ENCODE results near the gene GPX2. TPM values are rescaled to one million over a fixed set of nuclear protein-coding genes. Genes with fewer than 3 reads are reported as not detected.

The GPX2 gene
- total and polyA plus RNA-seq, 10 donors, result 0.26 TPM; not detected in 9

DNA sequence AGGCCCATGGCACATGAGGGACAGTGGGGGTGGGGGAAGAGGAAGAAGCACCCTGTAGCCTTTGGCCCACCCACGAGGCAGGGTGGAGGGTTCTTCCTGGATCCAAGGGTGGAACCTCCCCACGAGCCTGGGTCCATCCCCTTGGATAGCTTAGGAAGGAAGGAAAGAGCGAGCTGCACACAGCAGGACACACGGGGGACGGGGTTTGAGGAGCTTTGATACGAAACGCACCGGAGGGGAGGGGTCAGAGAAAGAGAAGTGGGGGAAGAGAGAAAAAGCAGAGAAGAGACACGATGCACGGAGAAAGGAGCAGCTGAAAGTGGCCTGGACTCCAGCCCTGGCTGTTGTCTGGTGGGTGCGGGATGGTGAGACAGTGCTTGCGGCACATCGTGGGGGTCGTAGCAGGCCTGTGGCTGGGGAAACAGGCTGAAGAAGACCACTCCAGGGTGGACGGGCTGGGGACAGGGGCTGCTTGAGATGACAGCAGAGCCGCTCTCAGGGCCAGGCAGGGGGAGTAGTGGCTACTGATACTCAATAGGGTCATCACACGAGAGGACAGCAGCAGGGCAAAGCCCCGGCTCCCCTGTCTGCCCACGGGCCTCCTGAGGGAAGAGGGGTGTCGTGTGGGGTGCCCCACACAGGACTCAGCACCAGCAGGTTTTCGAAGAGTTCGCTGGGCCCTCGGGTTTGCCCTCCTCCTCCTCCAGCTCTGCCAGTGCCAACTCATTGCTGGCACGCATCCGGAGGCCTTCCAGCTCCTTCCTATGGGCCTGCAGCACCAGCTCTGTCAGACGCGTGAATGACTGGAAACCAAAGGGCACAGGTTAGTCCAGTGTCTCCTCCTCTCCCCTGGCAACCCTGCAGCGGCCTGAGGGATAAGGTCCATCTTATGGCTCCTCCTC lies 5.4 kb upstream of the GPX2 start:
- peak; percentile 51 for DNase-seq
- 81 to 93% (median 89%) methylated on average over 21 to 28 of the region's 28 CpGs for WGBS, 5 donors
- peaks cover 0 to 74% (median 9%) of the 10 kb centered on the region in 6 donors for H3K36me3 ChIP-seq
- intact Hi-C loops (cut with DNase I; ENCODE audit: low total_unique reads), result no loop called here
- H3K27me3 ChIP-seq (replicated peaks in 1 of 7), result no peaks in the 10 kb centered on the region
- peak in 1 of 3 donors; percentile 30 for TF ChIP-seq POLR2AphosphoS5 (IDR thresholded peaks at IDR 0.05)
- TF ChIP-seq, protein P1, sequence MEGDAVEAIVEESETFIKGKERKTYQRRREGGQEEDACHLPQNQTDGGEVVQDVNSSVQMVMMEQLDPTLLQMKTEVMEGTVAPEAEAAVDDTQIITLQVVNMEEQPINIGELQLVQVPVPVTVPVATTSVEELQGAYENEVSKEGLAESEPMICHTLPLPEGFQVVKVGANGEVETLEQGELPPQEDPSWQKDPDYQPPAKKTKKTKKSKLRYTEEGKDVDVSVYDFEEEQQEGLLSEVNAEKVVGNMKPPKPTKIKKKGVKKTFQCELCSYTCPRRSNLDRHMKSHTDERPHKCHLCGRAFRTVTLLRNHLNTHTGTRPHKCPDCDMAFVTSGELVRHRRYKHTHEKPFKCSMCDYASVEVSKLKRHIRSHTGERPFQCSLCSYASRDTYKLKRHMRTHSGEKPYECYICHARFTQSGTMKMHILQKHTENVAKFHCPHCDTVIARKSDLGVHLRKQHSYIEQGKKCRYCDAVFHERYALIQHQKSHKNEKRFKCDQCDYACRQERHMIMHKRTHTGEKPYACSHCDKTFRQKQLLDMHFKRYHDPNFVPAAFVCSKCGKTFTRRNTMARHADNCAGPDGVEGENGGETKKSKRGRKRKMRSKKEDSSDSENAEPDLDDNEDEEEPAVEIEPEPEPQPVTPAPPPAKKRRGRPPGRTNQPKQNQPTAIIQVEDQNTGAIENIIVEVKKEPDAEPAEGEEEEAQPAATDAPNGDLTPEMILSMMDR (IDR thresholded peaks at IDR 0.05 in 8 of 11, conservative IDR thresholded peaks at IDR 0.05 in 3 of 11), result no peak
- H3K4me1 ChIP-seq, result peaks cover 0 to 36% (median 8%) of the 10 kb centered on the region in 6 donors
- H3K27ac ChIP-seq, result no peak overlapping the region
- no peak overlapping the region for H3K4me3 ChIP-seq
- no peaks in the 10 kb centered on the region for H3K9me3 ChIP-seq

DNA sequence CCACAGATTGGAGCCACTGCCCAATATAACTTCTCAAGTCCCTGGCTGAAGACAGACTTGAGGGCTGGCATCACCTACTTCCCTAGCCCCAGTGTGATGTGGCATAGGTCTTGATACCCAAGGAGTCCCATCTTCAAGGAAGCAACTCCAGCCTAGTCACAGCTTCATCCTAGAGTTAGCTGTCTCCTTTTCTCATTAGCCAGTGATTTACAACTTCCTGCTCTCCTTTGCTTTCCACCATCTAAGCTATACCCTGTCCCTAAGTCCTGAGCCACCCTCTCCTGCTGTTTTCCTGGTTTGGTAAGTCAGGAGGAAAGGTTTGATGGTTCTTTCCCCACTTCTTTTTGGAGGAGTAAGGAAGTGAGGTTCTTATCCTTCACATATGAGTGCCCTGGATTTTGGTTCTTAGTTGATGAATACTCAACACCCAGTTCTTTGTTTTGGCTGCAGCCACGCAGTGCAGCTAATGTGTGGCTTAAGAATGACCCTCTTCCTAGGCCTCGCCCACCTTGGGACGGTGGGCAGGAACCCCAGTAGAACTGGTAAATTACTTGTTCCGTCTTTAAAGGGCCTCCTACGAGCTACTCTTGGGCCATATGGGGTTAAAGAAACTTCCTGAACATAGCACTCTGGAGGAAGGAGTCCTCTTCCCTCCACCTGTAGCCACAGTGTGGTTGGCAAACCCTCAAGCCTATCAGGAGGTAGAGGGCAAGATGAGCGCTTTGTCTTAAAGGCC lies 3.9 kb upstream of the GPX2 start:
- Histone ChIP-seq H3K4me3 (no peak overlapping the region), H3K9me3 (no peaks in the 10 kb centered on the region), H3K27ac (no peak overlapping the region), H3K36me3 (peaks cover 0 to 89% (median 11%) of the 10 kb centered on the region in 6 donors), H3K27me3 (replicated peaks in 1 of 7) (no peaks in the 10 kb centered on the region), H3K4me1 (peaks cover 0 to 27% (median 4%) of the 10 kb centered on the region in 6 donors)
- 67 to 78% (median 73%) methylated on average over 6 of the region's 6 CpGs for WGBS, 5 donors
- intact Hi-C loops (cut with DNase I; ENCODE audit: low total_unique reads), result no loop called here
- TF ChIP-seq POLR2A (IDR thresholded peaks at IDR 0.05) (no peak), POLR2AphosphoS5 (IDR thresholded peaks at IDR 0.05) (no peak)
- TF ChIP-seq, protein P1 (IDR thresholded peaks at IDR 0.05 in 8 of 11, conservative IDR thresholded peaks at IDR 0.05 in 3 of 11), result no peak
- no peak for DNase-seq

DNA sequence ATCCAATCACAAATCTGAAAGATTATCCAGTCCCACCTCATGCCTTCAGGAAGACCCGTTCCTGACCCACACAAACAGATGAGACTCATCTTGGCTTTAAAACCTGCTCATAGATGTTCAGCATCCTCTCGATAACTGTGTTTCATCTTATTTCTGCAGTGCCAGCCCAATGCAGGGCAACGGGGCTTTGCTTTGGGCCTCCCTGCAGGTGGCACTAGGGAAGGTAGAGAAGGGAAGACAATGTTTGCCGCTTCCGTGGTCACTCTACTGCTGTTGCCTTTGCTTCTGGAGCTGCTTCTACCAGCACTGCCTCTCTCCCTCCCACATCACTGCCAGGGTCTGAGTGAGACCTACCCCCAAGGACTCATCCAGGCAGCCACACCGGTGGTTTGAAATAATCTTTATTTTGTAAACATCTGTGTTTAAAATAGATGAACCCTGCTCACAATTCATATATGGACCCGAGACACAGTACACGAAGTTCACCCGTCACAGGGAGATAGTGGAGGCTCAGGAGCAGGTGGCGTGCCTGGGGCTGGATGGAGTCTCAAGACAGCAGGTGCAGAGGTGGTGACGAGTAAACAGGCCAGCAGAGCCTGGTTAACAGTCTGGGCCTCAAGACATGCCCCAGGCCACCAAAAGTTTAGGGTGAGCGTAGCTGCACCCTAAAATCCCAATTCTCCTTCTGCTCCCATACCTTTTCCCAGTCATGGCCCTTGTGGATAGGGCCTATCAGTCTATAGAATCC lies 3.1 kb upstream of the GPX2 start:
- Histone ChIP-seq H3K4me1 (peaks cover 0 to 29% (median 4%) of the 10 kb centered on the region in 6 donors), H3K4me3 (no peak overlapping the region), H3K27ac (no peak overlapping the region), H3K27me3 (replicated peaks in 1 of 7) (no peaks in the 10 kb centered on the region), H3K36me3 (peaks cover 0 to 90% (median 11%) of the 10 kb centered on the region in 6 donors), H3K9me3 (no peaks in the 10 kb centered on the region)
- TF ChIP-seq POLR2AphosphoS5 (IDR thresholded peaks at IDR 0.05), result no peak
- TF ChIP-seq, protein P1 (IDR thresholded peaks at IDR 0.05 in 8 of 11, conservative IDR thresholded peaks at IDR 0.05 in 3 of 11), result no peak
- TF ChIP-seq POLR2A (IDR thresholded peaks at IDR 0.05), result no peak
- intact Hi-C loops (cut with DNase I; ENCODE audit: low total_unique reads), result no loop called here
- WGBS, 5 donors, result 93 to 98% (median 97%) methylated on average over 12 of the region's 12 CpGs
- DNase-seq, result no peak
